B cell (primary cell): ENCODE results near the gene OR9A4. TPM values are rescaled to one million over a fixed set of nuclear protein-coding genes. Genes with fewer than 3 reads are reported as not detected.
"Not testable (repeated sequence)": the region's sequence is repeated elsewhere in the genome, so short reads cannot be mapped to it uniquely, and the experiment has no call there.

Experiments used
- ATAC-seq: fragments of 200-7000 bp; cut with Tn5 transposase; one replicate; pipeline ENCODE4 v1.10.0; 2021; ENCODE audit warnings: low read depth, mild to moderate bottlenecking, moderate number of reproducible peaks, moderate library complexity
- CTCF ChIA-PET: fragments of 350-600 bp; sonication (Branson Sonifier 250); formaldehyde crosslinking; loops from one replicate; lab custom pipeline; 2021; ENCODE audit warnings: antibody characterized with exemption, inconsistent platforms; lab: Charles Lee
- POLR2A ChIA-PET: fragments of 350-600 bp; sonication (Branson Sonifier 250); formaldehyde crosslinking; loops from one replicate; lab custom pipeline; 2021; ENCODE audit warnings: antibody characterized with exemption; lab: Charles Lee
- DNase-seq: peaks from one replicate; pipeline ENCODE4 v3.0.0; 2013
- H2AFZ ChIP-seq: 2 replicates; pipeline ENCODE4 v1.6.1; 2012; ENCODE audit warnings: mild to moderate bottlenecking, low read depth, low read length; ENCODE audit not compliant: insufficient read depth, poor library complexity, severe bottlenecking
- H3K27ac ChIP-seq, 2 donors: 1 replicate in 1 of 2; 2 replicates in 1 of 2; pipeline ENCODE4 v1.5.1; 2012 to 2013; ENCODE audit warnings: low read length in 2 of 2, mild to moderate bottlenecking in 2 of 2, moderate library complexity in 1 of 2
- H3K27me3 ChIP-seq, 4 experiments: fragments of 200-600 bp in 1 of 4; sonication (generic) in 1 of 4; replicated peaks in 1 of 4; 1 replicate in 2 of 4; 2 replicates in 2 of 4; pipeline versions ENCODE4 v1.6.1 to v1.7.0; 2013 to 2016; ENCODE audit warnings: low read length in 3 of 4, mild to moderate bottlenecking in 2 of 4, mixed read lengths in 1 of 4, moderate library complexity in 1 of 4; ENCODE audit not compliant: insufficient read depth in 4 of 4, control insufficient read depth in 3 of 4; ENCODE audit errors: control extremely low read depth in 1 of 4
- H3K36me3 ChIP-seq, 2 experiments: replicated peaks in 1 of 2; 1 replicate in 1 of 2; 2 replicates in 1 of 2; pipeline versions ENCODE4 v1.6.1 to v1.7.1; 2013; ENCODE audit warnings: low read length in 1 of 2; ENCODE audit not compliant: insufficient read depth in 2 of 2, control insufficient read depth in 1 of 2; ENCODE audit errors: control extremely low read depth in 1 of 2, extremely low read depth in 1 of 2
- H3K4me1 ChIP-seq, 2 donors: fragments of 200-600 bp in 1 of 2; sonication (generic) in 1 of 2; 1 replicate in 1 of 2; 2 replicates in 1 of 2; pipeline versions ENCODE4 v1.5.1 to v1.6.1; 2013 to 2017; ENCODE audit warnings: low read length in 2 of 2; ENCODE audit not compliant: control insufficient read depth in 2 of 2, insufficient read depth in 2 of 2
- H3K4me2 ChIP-seq: replicated peaks from 2 replicates; pipeline ENCODE3; 2012; ENCODE audit warnings: mild to moderate bottlenecking, low read depth, low read length; ENCODE audit not compliant: poor library complexity, severe bottlenecking
- H3K4me3 ChIP-seq, 5 experiments: fragments of 200-600 bp in 1 of 5; sonication (generic) in 1 of 5; 1 replicate in 3 of 5; 2 replicates in 2 of 5; pipeline versions ENCODE4 v1.5.1 to v1.7.0; 2011 to 2016; ENCODE audit warnings: low read length in 4 of 5, mild to moderate bottlenecking in 4 of 5, low read depth in 2 of 5, control low read depth in 1 of 5, moderate library complexity in 1 of 5; ENCODE audit not compliant: insufficient read depth in 1 of 5; ENCODE audit errors: control extremely low read depth in 1 of 5, extremely low read depth in 1 of 5
- H3K79me2 ChIP-seq: fragments of 200-600 bp; sonication (generic); one replicate; pipeline ENCODE4 v1.6.0; 2016; ENCODE audit warnings: low read length; ENCODE audit not compliant: control insufficient read depth, insufficient read depth
- H3K9ac ChIP-seq: fragments of 200-600 bp; sonication (generic); 2 replicates; pipeline ENCODE4 v1.6.1; 2017; ENCODE audit warnings: mild to moderate bottlenecking, low read length, moderate library complexity
- H3K9me3 ChIP-seq, 3 donors: one replicate each; pipeline versions ENCODE4 v1.6.1 to v1.7.1; 2013; ENCODE audit warnings: low read length in 2 of 3; ENCODE audit not compliant: control insufficient read depth in 2 of 3, insufficient read depth in 1 of 3; ENCODE audit errors: control extremely low read depth in 1 of 3
- H4K20me1 ChIP-seq: 2 replicates; pipeline ENCODE4 v1.6.0; 2012; ENCODE audit warnings: mild to moderate bottlenecking, low read length; ENCODE audit not compliant: insufficient read depth, control insufficient read depth, poor library complexity, severe bottlenecking
- H3K27ac Mint-ChIP-seq: one replicate; pipeline ENCODE4 v1.8.0; 2021; ENCODE audit warnings: mixed read lengths
- H3K27me3 Mint-ChIP-seq: one replicate; pipeline ENCODE4 v1.8.0; 2021; ENCODE audit warnings: mixed read lengths
- H3K4me1 Mint-ChIP-seq: one replicate; pipeline ENCODE4 v1.8.0; 2021; ENCODE audit warnings: mixed read lengths
- H3K4me3 Mint-ChIP-seq: one replicate; pipeline ENCODE4 v1.8.0; 2021; ENCODE audit warnings: mixed read lengths
- H3K9me3 Mint-ChIP-seq: one replicate; pipeline ENCODE4 v1.8.0; 2022; ENCODE audit warnings: mixed read lengths; ENCODE audit not compliant: insufficient read depth
- EZH2 ChIP-seq: IDR thresholded peaks from 2 replicates; pipeline ENCODE4 v1.6.1; 2012; ENCODE audit warnings: borderline replicate concordance, low read depth, mild to moderate bottlenecking, moderate library complexity, low read length; ENCODE audit not compliant: insufficient read depth, poor library complexity, severe bottlenecking
- WGBS: methylation state at CpG from one replicate; pipeline ENCODE4 v1.1.5; 2013; ENCODE audit warnings: missing lambda C conversion rate; ENCODE audit not compliant: insufficient coverage; 5-methylcytosine and 5-hydroxymethylcytosine counted together
- intact Hi-C: fragments of 100-400 bp; cut with micrococcal nuclease; formaldehyde crosslinking; loops from one replicate; pipeline ENCODE4 v1.10.0; 2022
- polyA plus RNA-seq: library from polyadenylated mRNA; depleted of rRNA; stranded (reverse); fragments of >200 nt; gene quantifications from 2 replicates; pipeline ENCODE4 v1.2.3, GENCODE V29; 2012
- total RNA-seq, 2 donors: library from RNA; stranded (reverse); fragments of 120-200 nt in 1 of 2; gene quantifications; 1 replicate in 1 of 2; 2 replicates in 1 of 2; pipeline versions ENCODE4 v1.2.3 to v1.2.4, GENCODE V29; 2013 to 2022
- TF ChIP-seq, protein P1 (sequence below): fragments of 200-600 bp; IDR thresholded peaks from one replicate; pipeline ENCODE4 v1.8.0; 2022; ENCODE audit warnings: antibody characterized with exemption, mild to moderate bottlenecking

Gene OR9A4
- total and polyA plus RNA-seq, 2 donors (not counting 1 experiment from before 2014, with no cell fraction given), result not detected

DNA sequence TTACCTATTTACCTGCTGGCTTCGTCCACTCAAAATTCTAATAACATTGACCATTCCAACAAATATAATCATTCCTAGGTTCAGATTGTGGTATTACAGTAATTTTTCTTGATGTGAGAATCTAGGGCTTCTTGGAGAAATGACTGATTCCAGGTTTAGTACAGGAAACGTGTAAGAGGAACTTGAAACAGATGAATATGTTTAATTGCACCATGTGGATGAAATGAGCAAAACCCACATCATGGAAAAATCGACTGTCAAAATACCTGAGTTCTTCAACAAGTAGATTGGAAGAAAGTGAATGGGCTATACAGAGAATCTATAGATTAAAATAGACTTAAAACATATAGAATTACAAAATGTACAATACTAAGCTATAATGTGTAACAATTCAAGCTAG, 24.9 kb upstream of the OR9A4 start:
- Histone ChIP-seq H3K4me2 (no peak overlapping the region), H3K4me3 (no peak overlapping the region), H3K79me2 (no peaks in the 10 kb centered on the region), H3K36me3 (no peaks in the 10 kb centered on the region), H4K20me1 (no peaks in the 10 kb centered on the region), H3K9ac (no peak overlapping the region), H3K4me1 (no peaks in the 10 kb centered on the region), H3K9me3 (no peaks in the 10 kb centered on the region), H3K27ac (no peak overlapping the region), H3K27me3 (no peaks in the 10 kb centered on the region), H2AFZ (no peak overlapping the region)
- H3K4me3 Mint-ChIP-seq, result no peak overlapping the region
- intact Hi-C loops, result no loop called here
- POLR2A ChIA-PET, result no interaction called here
- DNase-seq (no peak), ATAC-seq (no peak)
- no peaks in the 10 kb centered on the region for H3K27me3 Mint-ChIP-seq
- no peak overlapping the region for H3K27ac Mint-ChIP-seq
- no peaks in the 10 kb centered on the region for H3K4me1 Mint-ChIP-seq
- TF ChIP-seq, protein P1, sequence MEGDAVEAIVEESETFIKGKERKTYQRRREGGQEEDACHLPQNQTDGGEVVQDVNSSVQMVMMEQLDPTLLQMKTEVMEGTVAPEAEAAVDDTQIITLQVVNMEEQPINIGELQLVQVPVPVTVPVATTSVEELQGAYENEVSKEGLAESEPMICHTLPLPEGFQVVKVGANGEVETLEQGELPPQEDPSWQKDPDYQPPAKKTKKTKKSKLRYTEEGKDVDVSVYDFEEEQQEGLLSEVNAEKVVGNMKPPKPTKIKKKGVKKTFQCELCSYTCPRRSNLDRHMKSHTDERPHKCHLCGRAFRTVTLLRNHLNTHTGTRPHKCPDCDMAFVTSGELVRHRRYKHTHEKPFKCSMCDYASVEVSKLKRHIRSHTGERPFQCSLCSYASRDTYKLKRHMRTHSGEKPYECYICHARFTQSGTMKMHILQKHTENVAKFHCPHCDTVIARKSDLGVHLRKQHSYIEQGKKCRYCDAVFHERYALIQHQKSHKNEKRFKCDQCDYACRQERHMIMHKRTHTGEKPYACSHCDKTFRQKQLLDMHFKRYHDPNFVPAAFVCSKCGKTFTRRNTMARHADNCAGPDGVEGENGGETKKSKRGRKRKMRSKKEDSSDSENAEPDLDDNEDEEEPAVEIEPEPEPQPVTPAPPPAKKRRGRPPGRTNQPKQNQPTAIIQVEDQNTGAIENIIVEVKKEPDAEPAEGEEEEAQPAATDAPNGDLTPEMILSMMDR, result no peak
- TF ChIP-seq EZH2, result no peak
- no peaks in the 10 kb centered on the region for H3K9me3 Mint-ChIP-seq
- CTCF ChIA-PET, result no interaction called here
- no CpG with 5 or more reads among the region's 3 CpGs for WGBS

GRCh38 chr7:141899366-141899765, 16.8 kb upstream of the OR9A4 start:
- H3K27me3 Mint-ChIP-seq, H2AFZ ChIP-seq, H3K27ac Mint-ChIP-seq, H3K4me3 ChIP-seq, H3K4me2 ChIP-seq, POLR2A ChIA-PET, DNase-seq, H3K79me2 ChIP-seq, H3K27ac ChIP-seq, CTCF ChIA-PET, intact Hi-C loops, H3K4me1 ChIP-seq, H3K36me3 ChIP-seq, H3K4me1 Mint-ChIP-seq, H3K9ac ChIP-seq, H4K20me1 ChIP-seq, H3K4me3 Mint-ChIP-seq, H3K9me3 Mint-ChIP-seq, H3K27me3 ChIP-seq, H3K9me3 ChIP-seq, ATAC-seq: not testable (repeated sequence)
- WGBS, result no CpG with 5 or more reads among the region's 3 CpGs
